Measurements from ENCODE around the gene DENND1A.

DNA sequence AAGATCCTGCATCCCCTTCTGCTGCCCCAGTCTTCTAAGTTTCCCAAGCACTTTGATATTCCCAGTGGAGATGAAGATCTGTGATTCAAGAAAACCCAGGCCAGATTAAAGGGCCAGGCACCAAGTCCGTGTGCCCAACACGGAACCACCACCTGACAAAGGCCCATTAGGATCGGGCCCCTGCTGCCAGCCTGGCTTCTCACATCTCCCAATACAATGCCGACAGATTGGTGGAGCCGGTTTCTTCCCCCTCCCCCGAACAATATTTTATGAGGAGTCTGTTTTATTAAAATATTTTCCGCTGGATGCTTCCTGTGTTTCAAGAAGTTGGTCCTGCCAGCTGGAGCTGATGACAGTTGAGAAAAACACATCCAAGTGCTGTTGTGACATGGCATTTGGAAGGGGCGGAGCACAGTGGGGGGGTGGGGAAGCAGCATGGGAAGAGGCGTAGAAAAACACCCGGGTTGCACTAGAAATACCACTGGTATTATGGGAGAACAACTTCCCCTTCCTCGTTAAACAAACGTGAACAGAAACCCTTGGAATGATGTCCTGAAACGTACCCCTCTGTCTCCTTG lies 528.9 kb downstream of the DENND1A start:
- TF ChIP-seq, protein P1, sequence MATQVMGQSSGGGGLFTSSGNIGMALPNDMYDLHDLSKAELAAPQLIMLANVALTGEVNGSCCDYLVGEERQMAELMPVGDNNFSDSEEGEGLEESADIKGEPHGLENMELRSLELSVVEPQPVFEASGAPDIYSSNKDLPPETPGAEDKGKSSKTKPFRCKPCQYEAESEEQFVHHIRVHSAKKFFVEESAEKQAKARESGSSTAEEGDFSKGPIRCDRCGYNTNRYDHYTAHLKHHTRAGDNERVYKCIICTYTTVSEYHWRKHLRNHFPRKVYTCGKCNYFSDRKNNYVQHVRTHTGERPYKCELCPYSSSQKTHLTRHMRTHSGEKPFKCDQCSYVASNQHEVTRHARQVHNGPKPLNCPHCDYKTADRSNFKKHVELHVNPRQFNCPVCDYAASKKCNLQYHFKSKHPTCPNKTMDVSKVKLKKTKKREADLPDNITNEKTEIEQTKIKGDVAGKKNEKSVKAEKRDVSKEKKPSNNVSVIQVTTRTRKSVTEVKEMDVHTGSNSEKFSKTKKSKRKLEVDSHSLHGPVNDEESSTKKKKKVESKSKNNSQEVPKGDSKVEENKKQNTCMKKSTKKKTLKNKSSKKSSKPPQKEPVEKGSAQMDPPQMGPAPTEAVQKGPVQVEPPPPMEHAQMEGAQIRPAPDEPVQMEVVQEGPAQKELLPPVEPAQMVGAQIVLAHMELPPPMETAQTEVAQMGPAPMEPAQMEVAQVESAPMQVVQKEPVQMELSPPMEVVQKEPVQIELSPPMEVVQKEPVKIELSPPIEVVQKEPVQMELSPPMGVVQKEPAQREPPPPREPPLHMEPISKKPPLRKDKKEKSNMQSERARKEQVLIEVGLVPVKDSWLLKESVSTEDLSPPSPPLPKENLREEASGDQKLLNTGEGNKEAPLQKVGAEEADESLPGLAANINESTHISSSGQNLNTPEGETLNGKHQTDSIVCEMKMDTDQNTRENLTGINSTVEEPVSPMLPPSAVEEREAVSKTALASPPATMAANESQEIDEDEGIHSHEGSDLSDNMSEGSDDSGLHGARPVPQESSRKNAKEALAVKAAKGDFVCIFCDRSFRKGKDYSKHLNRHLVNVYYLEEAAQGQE (IDR thresholded peaks at IDR 0.05; ENCODE audit: insufficient read depth in 1 of 2, low read depth in 2 of 2, low read length in 2 of 2) = no peak
- TF ChIP-seq POLR2AphosphoS5 (IDR thresholded peaks at IDR 0.05; ENCODE audit: low read depth, low read length) = no peak
- no peak for TF ChIP-seq TAF1 (IDR thresholded peaks at IDR 0.05; ENCODE audit: borderline replicate concordance, insufficient read depth, low read length)
- no peak for TF ChIP-seq FOXP2 (optimal IDR thresholded peaks at IDR 0.05; ENCODE audit: borderline replicate concordance, extremely low read depth, extremely low read length, insufficient read depth)
- no peak for TF ChIP-seq SIN3A (IDR thresholded peaks at IDR 0.05; ENCODE audit: borderline replicate concordance, insufficient read depth, low read length)

Measured in PFSK-1 (cell line).